A549 (cell line): ENCODE measurements around the gene STRN.

Experiments
- BHLHE40 ChIP-seq: IDR thresholded peaks from 2 replicates; pipeline ENCODE4 v1.6.1; 2012; ENCODE audit warnings: low read depth, low read length, inconsistent platforms
- EP300 ChIP-seq, 2 experiments: fragments of >200 bp; sonication (Bioruptor Twin); formaldehyde crosslinking; IDR thresholded peaks; 2 replicates in 1 of 2; 3 replicates in 1 of 2; pipeline ENCODE4 v1.6.1; 2016 to 2017
- ESRRA ChIP-seq: fragments of 150-350 bp; IDR thresholded peaks from 2 replicates; pipeline ENCODE4 v1.6.1; 2014; ENCODE audit warnings: mild to moderate bottlenecking, low read length, borderline replicate concordance
- MAFK ChIP-seq: fragments of 450-650 bp; IDR thresholded peaks from 2 replicates; pipeline ENCODE4 v1.6.1; 2014; ENCODE audit not compliant: partially characterized antibody
- MAZ ChIP-seq: fragments of 150-350 bp; IDR thresholded peaks from 2 replicates; pipeline ENCODE4 v1.6.1; 2014; ENCODE audit warnings: antibody characterized with exemption, low read depth, low read length, borderline replicate concordance
- MYC ChIP-seq: IDR thresholded peaks from 2 replicates; pipeline ENCODE4 v1.6.1; 2012; ENCODE audit warnings: mild to moderate bottlenecking, inconsistent platforms, low read length, improper control_type of control experiment, borderline replicate concordance
- NR3C1 ChIP-seq: fragments of >200 bp; sonication (Bioruptor Twin); formaldehyde crosslinking; IDR thresholded peaks from 3 replicates; pipeline ENCODE4 v1.6.1; 2017
- POLR2A ChIP-seq: IDR thresholded peaks from 2 replicates; pipeline ENCODE4 v1.6.1; 2012; ENCODE audit warnings: mild to moderate bottlenecking, low read length
- POLR2AphosphoS2 ChIP-seq: conservative IDR thresholded peaks from 2 replicates; pipeline ENCODE4 v1.6.1; 2012; ENCODE audit warnings: low read length, improper control_type of control experiment, inconsistent platforms
- TF ChIP-seq, protein P1 (sequence below): IDR thresholded peaks from 2 replicates; pipeline ENCODE4 v1.6.1; 2012
- TF ChIP-seq, protein P2 (sequence below): fragments of >200 bp; sonication (Bioruptor Twin); formaldehyde crosslinking; IDR thresholded peaks from 3 replicates; pipeline ENCODE4 v1.5.1; 2016
- TF ChIP-seq, protein P3 (sequence below): fragments of >200 bp; sonication (Bioruptor Twin); formaldehyde crosslinking; IDR thresholded peaks from 3 replicates; pipeline ENCODE4 v1.6.1; 2016
- TF ChIP-seq, protein P4 (sequence below): fragments of 200-600 bp; sonication (generic); IDR thresholded peaks from 2 replicates; pipeline ENCODE4 v1.6.1; 2016; ENCODE audit warnings: antibody characterized with exemption, mild to moderate bottlenecking, moderate library complexity

DNA sequence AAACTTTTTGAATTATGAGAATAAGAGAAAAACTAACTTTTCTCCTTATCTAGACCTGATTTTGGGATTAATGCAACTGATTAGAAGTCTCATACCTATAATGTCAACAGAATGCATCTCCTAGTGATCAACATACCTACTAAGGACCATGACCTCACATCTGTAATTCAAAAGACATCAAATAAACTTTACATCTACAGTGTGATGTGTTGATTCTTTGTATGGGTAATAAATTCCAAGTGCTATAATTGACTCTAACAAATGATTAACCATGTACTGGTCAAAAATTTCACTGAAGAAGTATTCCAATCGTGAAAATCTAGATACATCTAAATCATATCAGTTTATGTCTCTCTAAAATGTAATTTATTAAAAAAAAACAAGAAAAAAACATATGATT lies 84.5 kb downstream of the STRN start:
- TF ChIP-seq POLR2AphosphoS2 (no peak), POLR2A (no peak), MAFK (no peak), BHLHE40 (no peak), ESRRA (no peak), EP300 (IDR thresholded peaks at IDR 0.05) (no peak), NR3C1 (no peak), MYC (no peak), MAZ (no peak)
- TF ChIP-seq, protein P1, sequence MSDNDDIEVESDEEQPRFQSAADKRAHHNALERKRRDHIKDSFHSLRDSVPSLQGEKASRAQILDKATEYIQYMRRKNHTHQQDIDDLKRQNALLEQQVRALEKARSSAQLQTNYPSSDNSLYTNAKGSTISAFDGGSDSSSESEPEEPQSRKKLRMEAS: no peak
- TF ChIP-seq, protein P2, sequence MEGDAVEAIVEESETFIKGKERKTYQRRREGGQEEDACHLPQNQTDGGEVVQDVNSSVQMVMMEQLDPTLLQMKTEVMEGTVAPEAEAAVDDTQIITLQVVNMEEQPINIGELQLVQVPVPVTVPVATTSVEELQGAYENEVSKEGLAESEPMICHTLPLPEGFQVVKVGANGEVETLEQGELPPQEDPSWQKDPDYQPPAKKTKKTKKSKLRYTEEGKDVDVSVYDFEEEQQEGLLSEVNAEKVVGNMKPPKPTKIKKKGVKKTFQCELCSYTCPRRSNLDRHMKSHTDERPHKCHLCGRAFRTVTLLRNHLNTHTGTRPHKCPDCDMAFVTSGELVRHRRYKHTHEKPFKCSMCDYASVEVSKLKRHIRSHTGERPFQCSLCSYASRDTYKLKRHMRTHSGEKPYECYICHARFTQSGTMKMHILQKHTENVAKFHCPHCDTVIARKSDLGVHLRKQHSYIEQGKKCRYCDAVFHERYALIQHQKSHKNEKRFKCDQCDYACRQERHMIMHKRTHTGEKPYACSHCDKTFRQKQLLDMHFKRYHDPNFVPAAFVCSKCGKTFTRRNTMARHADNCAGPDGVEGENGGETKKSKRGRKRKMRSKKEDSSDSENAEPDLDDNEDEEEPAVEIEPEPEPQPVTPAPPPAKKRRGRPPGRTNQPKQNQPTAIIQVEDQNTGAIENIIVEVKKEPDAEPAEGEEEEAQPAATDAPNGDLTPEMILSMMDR: no peak
- TF ChIP-seq, protein P3, sequence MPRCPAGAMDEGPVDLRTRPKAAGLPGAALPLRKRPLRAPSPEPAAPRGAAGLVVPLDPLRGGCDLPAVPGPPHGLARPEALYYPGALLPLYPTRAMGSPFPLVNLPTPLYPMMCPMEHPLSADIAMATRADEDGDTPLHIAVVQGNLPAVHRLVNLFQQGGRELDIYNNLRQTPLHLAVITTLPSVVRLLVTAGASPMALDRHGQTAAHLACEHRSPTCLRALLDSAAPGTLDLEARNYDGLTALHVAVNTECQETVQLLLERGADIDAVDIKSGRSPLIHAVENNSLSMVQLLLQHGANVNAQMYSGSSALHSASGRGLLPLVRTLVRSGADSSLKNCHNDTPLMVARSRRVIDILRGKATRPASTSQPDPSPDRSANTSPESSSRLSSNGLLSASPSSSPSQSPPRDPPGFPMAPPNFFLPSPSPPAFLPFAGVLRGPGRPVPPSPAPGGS: no peak
- TF ChIP-seq, protein P4, sequence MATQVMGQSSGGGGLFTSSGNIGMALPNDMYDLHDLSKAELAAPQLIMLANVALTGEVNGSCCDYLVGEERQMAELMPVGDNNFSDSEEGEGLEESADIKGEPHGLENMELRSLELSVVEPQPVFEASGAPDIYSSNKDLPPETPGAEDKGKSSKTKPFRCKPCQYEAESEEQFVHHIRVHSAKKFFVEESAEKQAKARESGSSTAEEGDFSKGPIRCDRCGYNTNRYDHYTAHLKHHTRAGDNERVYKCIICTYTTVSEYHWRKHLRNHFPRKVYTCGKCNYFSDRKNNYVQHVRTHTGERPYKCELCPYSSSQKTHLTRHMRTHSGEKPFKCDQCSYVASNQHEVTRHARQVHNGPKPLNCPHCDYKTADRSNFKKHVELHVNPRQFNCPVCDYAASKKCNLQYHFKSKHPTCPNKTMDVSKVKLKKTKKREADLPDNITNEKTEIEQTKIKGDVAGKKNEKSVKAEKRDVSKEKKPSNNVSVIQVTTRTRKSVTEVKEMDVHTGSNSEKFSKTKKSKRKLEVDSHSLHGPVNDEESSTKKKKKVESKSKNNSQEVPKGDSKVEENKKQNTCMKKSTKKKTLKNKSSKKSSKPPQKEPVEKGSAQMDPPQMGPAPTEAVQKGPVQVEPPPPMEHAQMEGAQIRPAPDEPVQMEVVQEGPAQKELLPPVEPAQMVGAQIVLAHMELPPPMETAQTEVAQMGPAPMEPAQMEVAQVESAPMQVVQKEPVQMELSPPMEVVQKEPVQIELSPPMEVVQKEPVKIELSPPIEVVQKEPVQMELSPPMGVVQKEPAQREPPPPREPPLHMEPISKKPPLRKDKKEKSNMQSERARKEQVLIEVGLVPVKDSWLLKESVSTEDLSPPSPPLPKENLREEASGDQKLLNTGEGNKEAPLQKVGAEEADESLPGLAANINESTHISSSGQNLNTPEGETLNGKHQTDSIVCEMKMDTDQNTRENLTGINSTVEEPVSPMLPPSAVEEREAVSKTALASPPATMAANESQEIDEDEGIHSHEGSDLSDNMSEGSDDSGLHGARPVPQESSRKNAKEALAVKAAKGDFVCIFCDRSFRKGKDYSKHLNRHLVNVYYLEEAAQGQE: no peak
